Dedifferentiated amniotic fluid mesenchymal stem cell (primary cell): ENCODE data around the gene MTERF2.
A peak's percentile ranks its signal among the peaks of the same experiment; 100 is the strongest.

ENCODE experiments used
- DNase-seq: peaks from one replicate; pipeline ENCODE4 v3.0.0-alpha.2; 2016; ENCODE audit errors: extremely low spot score

The MTERF2 gene

GRCh38 chr12:106994579-106995220 is 7.8 kb upstream of the MTERF2 start:
- peak; percentile 77 for DNase-seq

DNA sequence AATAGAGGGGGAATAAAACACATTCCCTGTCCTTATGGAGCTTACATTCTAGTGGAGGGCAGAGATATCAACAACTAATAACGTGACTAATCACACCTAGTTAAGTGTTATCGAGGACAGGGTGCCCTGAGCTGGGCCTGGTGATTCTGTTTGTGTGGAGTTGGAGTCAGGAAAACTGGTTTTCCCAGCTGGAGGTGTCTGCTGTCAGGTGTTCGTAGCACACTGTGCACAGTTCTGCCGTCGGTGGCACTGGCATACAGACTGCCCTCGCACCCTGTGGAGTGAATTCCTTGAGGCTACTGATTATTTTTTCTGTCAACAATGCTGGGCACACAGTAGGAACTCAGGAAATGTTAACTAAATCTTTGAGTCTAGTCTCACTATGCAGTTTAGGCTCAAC is 900 bp upstream of the MTERF2 start:
- no peak for DNase-seq

GRCh38 chr12:106986135-106986534 is 811 bp downstream of the MTERF2 start:
- no peak for DNase-seq

GRCh38 chr12:106985479-106985878 is 1.5 kb downstream of the MTERF2 start:
- DNase-seq = no peak

DNA sequence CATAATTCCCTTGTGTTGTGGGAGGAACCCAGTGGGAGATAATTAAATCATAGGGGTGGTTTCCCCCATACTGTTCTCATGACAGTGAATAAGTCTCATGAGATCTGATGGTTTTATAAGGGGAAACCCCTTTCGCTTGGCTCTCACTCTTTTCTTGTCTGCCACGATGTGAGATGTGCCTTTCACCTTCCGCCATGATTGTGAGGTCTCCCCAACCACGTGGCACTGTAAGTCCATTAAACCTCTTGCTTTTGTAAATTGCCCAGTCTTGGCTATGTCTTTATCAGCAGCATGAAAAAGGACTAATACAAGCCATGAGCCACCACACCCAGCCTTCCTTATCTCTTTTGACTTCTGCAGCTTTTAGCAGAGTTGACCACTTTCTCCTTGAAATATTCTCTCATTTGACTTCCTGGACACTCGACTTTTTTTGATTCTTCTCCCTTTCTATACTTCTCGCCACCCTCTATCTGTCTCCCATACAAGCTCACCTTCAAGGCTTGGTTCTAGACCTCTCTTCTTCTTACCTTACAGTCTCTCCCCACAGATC is 2.3 kb downstream of the MTERF2 start:
- no peak for DNase-seq

DNA sequence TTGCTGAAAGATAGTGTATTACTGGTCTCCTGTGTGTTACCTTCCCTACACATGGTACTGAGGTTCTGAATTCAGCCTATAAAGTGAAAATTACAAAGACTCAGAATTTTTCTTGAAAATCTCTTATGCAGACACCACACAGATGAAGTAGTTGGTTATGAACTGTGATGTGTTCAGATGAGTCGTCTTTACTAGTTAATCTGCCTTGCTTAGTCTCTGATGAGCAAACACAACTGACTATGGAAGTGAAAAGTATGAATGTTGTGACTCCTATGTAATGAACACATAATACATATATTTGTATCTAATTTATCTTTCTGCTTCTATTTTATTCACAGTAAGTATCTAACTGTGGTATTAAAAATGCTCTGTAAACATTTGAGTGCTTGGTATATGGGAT is 4.7 kb downstream of the MTERF2 start:
- DNase-seq = no peak

DNA sequence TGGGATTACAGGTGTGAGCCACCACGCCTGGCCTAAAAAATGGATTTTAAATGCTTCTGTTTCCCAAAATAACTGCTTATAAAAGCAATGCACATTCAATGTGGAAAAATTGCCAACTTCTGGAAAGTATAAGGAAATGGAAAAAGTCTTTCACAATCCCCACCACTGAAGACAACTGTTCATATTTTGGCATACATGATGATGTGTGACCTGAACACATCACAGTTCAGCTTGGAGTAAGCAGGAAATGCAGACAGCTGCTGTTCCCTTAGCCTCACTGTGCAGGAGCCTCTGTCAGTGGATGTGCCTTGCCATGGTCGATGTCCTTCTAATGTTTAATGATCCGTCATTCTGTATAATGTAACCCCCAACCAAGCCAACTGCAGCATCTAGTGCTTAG is 5.2 kb downstream of the MTERF2 start:
- no peak for DNase-seq

DNA sequence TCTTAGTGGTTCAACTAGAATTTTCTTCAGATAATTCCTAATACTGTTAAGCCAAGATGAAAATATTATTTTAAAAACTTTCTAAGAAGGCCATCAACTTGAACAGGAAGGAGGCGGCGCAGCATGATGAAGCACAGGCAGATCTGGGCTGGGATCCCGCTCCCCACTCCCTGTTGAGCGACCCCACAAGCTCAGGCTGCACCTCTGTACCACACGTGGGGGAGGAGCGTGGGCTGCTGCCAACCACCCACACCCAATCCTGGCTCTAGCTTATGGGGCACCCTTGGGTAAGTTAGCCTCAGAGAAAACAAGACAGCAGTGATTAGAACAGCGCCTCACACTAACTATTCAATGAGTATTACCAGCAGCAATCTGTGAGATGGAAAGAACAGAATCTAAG is 6.0 kb downstream of the MTERF2 start:
- DNase-seq = no peak

DNA sequence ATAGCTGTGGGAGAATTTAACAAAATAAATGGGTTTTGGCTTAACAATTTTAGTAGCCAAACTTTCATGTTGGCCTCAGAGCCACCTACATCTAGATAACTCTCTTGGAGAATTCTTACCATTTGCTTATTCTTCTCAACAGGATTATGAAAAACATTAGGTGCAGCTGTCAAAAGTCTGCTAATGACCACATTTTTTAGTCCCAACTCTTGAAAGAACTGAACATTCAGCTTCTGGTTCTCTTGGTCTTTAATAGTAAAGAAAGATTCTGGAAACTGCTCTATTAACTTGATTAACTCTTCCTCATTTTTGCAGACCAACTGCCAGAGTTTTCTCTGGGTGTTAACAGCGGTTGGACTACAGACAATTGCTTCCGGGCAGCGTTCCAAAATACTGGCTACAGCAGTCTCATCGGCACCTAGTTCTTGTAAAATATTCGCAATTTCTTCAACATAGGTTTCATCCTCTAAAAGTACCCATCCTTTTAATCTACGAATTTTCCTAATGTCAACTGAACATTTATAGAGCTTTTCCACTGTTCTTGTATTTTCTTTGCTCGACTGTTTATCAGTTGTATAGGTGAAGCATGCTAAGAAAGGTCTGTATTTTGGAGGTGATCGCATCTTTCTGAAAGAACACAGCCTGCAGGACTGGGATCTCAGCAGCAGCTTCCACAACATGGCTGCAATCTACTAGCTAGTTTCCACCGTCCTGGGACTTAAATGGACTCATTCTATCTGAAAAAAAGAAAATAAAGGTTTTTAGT is 8.7 kb downstream of the MTERF2 start:
- no peak for DNase-seq

DNA sequence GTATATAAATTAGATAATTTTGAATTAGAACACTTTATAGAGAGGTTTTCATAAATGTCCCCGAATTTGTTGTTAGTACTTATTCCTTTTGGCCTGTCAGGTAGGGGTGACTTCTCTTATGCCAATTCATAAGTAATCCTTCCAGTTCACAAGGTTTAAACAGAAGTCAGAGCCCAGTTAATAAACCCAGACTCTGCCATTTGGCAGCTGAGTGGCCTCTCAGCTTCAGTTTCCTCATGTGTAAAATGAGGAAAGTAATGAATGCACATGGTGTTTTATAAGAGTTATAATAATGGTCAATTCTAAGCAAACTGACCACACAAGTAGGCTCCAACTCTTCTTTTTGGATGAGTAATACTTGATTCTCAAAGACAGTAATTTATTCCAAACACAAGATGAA is 10.3 kb downstream of the MTERF2 start:
- no peak for DNase-seq

DNA sequence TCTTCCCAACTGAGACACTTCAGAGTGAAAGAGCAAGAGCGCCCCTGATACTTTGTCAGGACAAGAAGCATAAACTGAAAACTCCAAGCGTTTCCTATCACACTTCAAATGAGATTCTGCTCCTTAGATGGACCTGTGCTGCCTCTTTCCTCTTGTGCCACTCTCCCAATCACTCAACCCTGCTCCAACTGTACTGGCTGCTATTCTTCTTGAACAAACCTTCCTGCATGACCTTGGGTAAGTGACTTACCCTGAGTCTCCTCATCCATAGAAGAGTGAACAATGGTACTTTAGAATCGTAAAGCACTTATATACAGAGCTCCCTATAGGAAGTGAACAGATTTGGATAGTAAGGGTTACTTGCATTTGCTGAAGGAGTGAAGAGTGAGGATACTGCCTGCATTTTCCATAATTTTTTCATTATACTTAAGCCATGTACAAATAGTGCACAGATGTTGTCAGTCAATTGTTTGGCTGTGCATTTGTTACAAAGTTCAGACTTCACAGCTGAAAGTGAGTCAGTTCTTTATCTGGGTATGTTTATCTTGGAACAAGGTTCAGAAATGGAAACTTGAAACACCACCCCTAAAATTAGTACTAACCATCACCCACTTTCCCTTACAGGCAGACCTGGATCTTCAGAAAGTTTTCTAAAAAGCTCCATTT is 10.8 kb downstream of the MTERF2 start:
- DNase-seq = peak; percentile 26

GRCh38 chr12:106975098-106975497 is 11.8 kb downstream of the MTERF2 start:
- DNase-seq = no peak

DNA sequence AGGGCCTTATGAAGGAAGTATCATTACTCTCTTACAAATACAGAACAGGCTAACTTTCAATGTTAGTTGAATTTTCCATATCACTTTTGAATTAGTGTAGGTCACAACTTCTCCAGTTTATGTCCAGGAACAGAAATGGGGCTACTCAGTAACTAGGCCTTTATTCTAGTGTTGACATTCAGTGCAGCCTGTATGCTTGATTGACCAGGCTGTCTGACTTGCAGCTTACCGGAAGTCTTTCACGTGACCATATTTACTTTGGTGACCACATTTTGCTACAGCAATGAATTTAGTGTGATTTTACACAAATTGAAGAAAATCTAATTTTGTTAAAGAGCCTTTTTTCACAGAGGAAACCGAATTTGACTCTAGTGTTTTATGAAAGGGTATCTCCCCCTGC is 12.4 kb downstream of the MTERF2 start:
- DNase-seq = no peak

DNA sequence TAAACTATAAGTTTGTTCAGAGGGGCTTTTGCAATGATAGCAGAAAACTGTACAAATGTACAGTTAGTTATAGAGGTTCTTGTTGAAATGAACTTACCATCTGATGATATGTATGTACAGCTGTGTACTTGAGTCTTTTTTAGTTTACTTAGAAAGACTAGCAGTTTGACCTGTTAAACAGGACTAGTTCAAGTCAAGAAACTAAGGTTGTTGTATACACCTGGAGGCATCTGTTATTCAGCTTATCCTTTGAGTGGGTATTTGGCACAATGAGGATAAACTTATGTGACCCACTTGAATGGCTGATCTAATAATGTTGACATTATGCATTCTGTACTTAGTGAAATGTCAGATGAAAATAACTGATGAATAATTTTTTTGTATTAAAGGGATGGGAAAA is 13.4 kb downstream of the MTERF2 start:
- no peak for DNase-seq

- no peak for DNase-seq
These were observed 15.9 kb downstream of the MTERF2 start for GRCh38 chr12:106971065-106971464.

DNA sequence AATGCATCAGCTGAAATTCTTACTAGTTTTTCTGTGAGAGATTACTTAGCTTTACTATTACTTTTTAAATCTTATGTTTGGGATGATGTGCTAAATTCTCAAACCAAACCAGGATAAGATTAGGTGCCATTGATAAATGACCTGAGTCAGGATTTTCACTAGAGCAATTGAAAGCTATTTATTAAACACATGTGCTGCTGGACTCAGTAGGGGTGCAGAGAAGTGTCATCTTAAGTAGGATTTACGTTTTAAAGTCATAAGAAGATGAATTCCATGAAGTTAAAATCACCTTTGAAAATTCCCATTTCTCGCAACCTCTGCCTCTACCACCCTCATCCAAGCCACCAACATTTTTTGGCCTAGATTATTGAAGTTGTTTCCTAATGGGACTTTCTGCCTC is 22.4 kb downstream of the MTERF2 start:
- no peak for DNase-seq

DNA sequence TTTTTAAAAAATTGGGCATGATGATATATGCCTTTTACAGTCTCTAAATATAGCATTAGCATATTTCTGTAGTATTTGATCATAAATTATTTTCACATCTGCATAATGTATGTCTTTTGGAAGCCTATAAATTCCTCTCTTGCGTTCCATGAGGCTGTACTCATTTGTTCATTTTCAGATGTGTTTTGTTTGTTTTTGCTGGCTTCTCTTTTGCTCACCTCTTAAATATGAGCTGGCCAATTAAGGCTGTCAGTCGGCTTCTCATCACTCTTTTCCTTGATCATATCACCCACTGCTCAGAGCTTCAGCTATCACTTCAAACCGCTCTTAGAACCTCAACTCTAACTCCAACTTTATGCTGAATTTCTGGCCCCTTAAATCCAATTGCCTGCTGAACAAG is 24.7 kb downstream of the MTERF2 start:
- DNase-seq = no peak

GRCh38 chr12:106960443-106960842 is 26.5 kb downstream of the MTERF2 start:
- DNase-seq = no peak

- no peak for DNase-seq
These were observed 29.4 kb downstream of the MTERF2 start for GRCh38 chr12:106957583-106957982.

DNA sequence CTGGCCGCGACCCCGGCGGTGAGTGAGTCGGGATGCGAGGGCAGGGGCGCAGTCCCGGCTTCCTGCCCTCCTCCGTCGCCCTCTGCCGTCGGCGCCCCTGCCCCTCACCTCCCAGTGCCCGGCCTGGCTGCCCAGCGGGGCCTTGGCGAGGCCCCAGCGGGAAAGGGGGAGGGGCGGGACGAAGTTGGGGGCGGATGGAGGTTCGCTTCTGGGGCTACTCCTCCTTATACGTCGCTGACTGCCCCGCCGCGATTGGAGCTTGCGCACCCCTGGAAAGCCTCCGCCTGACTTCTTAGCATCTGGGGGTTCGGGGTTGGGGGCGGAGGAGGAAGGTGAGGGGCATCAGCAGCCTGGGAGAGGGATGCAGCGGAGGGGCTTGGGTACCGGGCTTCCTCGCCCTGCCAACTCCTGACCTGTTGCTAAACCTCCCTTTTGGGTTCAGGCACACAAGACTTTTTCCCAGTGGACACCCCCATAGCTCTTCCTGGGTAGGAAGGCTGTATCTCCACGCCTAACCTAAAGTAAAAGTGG is 30.8 kb downstream of the MTERF2 start:
- DNase-seq = peak; percentile 30

- DNase-seq = peak; percentile 95
These were observed 31.4 kb downstream of the MTERF2 start, which contains the start of gene TMEM263 for GRCh38 chr12:106955377-106956047. TSS of gene TMEM263 (plus strand) at chr12:106955907. CDS start at chr12:106967117, 11,210 bp downstream.
